HG02678 (cell line): ENCODE data around the gene RLN3.

Source experiments
- ATAC-seq: cut with Tn5 transposase; IDR thresholded peaks from one replicate; pipeline ENCODE4 v1.9.1; 2021; ENCODE audit warnings: mild to moderate bottlenecking, moderate library complexity; ENCODE audit not compliant: unreplicated experiment

The RLN3 gene

GRCh38 chr19:14053032-14053431 is 25.1 kb downstream of the RLN3 start:
- no peak for ATAC-seq

GRCh38 chr19:14053500-14053899 is 25.6 kb downstream of the RLN3 start:
- no peak for ATAC-seq

GRCh38 chr19:14054099-14054498 is 26.2 kb downstream of the RLN3 start:
- no peak for ATAC-seq

- ATAC-seq: no peak
These were observed 26.8 kb downstream of the RLN3 start for GRCh38 chr19:14054721-14055120.

GRCh38 chr19:14055396-14055795 is 27.4 kb downstream of the RLN3 start:
- ATAC-seq: no peak

GRCh38 chr19:14056069-14056666 is 28.2 kb downstream of the RLN3 start:
- ATAC-seq: no peak

- ATAC-seq: no peak
These were observed 28.9 kb downstream of the RLN3 start for GRCh38 chr19:14056741-14057356.

- ATAC-seq: no peak
These were observed 30.5 kb downstream of the RLN3 start for GRCh38 chr19:14058182-14059092.

- no peak for ATAC-seq
These were observed 31.1 kb downstream of the RLN3 start for GRCh38 chr19:14059093-14059480.

- no peak for ATAC-seq
These were observed 31.8 kb downstream of the RLN3 start for GRCh38 chr19:14059652-14060155.

GRCh38 chr19:14061081-14061749 is 33.3 kb downstream of the RLN3 start:
- ATAC-seq: no peak

GRCh38 chr19:14061751-14062557 is 34.0 kb downstream of the RLN3 start, which contains the start of gene PALM3:
TSS of gene PALM3 (minus strand) at chr19:14062076. CDS start at chr19:14061980, 96 bp downstream.
- ATAC-seq: no peak

- no peak for ATAC-seq
These were observed 34.6 kb downstream of the RLN3 start for GRCh38 chr19:14062558-14062855.

- no peak for ATAC-seq
These were observed 35.2 kb downstream of the RLN3 start for GRCh38 chr19:14063105-14063504.

- ATAC-seq: no peak
These were observed 38.2 kb downstream of the RLN3 start for GRCh38 chr19:14066134-14066533.

- ATAC-seq: no peak
These were observed 42.5 kb downstream of the RLN3 start for GRCh38 chr19:14070268-14071050.

- peak; percentile 12 for ATAC-seq
These were observed 44.8 kb downstream of the RLN3 start, which contains the start of gene MISP3 for GRCh38 chr19:14072535-14073260. TSS of gene MISP3 (plus strand) at chr19:14072786. CDS start at chr19:14073310, 524 bp downstream.

GRCh38 chr19:14073261-14073924 is 45.4 kb downstream of the RLN3 start:
- peak; percentile 58 for ATAC-seq
